H9 (cell line): Measurements from ENCODE around the gene RAB43. TPM values are rescaled to one million over a fixed set of nuclear protein-coding genes. Genes with fewer than 3 reads are reported as not detected.
"Not testable (repeated sequence)": the region's sequence is repeated elsewhere in the genome, so short reads cannot be mapped to it uniquely, and the experiment has no call there.

Source experiments
- DNase-seq: peaks from one replicate; pipeline ENCODE4 v3.0.0-alpha.2; 2017
- H2AFZ ChIP-seq: one replicate; pipeline ENCODE4 v1.6.1; 2013; ENCODE audit warnings: mild to moderate bottlenecking, low read length, control low read depth, moderate library complexity
- H2AK5ac ChIP-seq: 2 replicates; pipeline ENCODE4 v1.6.1; 2013; ENCODE audit warnings: low read length, control low read depth, mixed read lengths; ENCODE audit not compliant: insufficient read length
- H2BK120ac ChIP-seq: one replicate; pipeline ENCODE4 v1.6.1; 2013; ENCODE audit warnings: low read depth, mild to moderate bottlenecking, low read length, control low read depth, inconsistent platforms; ENCODE audit not compliant: poor library complexity, severe bottlenecking
- H2BK12ac ChIP-seq: 2 replicates; pipeline ENCODE4 v1.6.1; 2013; ENCODE audit warnings: low read length, control low read depth, mixed read lengths, low read depth; ENCODE audit not compliant: insufficient read length
- H2BK15ac ChIP-seq: 2 replicates; pipeline ENCODE4 v1.6.1; 2013; ENCODE audit warnings: low read depth, low read length, control low read depth
- H2BK20ac ChIP-seq: one replicate; pipeline ENCODE4 v1.6.1; 2013; ENCODE audit warnings: low read depth, mild to moderate bottlenecking, low read length, control low read depth, inconsistent platforms; ENCODE audit not compliant: poor library complexity, severe bottlenecking
- H2BK5ac ChIP-seq: 2 replicates; pipeline ENCODE4 v1.6.1; 2013; ENCODE audit warnings: low read length, control low read depth, mixed read lengths; ENCODE audit not compliant: insufficient read length
- H3K14ac ChIP-seq: 2 replicates; pipeline ENCODE4 v1.6.1; 2013; ENCODE audit warnings: low read length, control low read depth; ENCODE audit not compliant: insufficient read depth
- H3K18ac ChIP-seq: 2 replicates; pipeline ENCODE4 v1.6.1; 2013; ENCODE audit warnings: low read depth, mild to moderate bottlenecking, mixed read lengths, low read length, control low read depth; ENCODE audit not compliant: insufficient read length
- H3K23ac ChIP-seq: 2 replicates; pipeline ENCODE4 v1.6.1; 2013; ENCODE audit warnings: low read length, control low read depth, mixed read lengths, low read depth; ENCODE audit not compliant: insufficient read length
- H3K23me2 ChIP-seq: 2 replicates; pipeline ENCODE4 v1.6.1; 2013; ENCODE audit warnings: low read depth, mild to moderate bottlenecking, mixed read lengths, low read length, control low read depth; ENCODE audit not compliant: insufficient read length, poor library complexity, severe bottlenecking
- H3K27ac ChIP-seq: 2 replicates; pipeline ENCODE4 v1.5.1; 2013; ENCODE audit warnings: low read length, control low read depth, mixed read lengths, low read depth; ENCODE audit not compliant: insufficient read length
- H3K27me3 ChIP-seq: 2 replicates; pipeline ENCODE4 v1.6.1; 2013; ENCODE audit warnings: low read length, control low read depth, inconsistent platforms; ENCODE audit not compliant: insufficient read depth
- H3K4ac ChIP-seq: 2 replicates; pipeline ENCODE4 v1.6.1; 2013; ENCODE audit warnings: low read depth, mild to moderate bottlenecking, control low read depth, inconsistent platforms, low read length, moderate library complexity
- H3K4me1 ChIP-seq: 2 replicates; pipeline ENCODE4 v1.6.1; 2013; ENCODE audit warnings: low read length, control low read depth, inconsistent platforms; ENCODE audit not compliant: insufficient read depth
- H3K4me2 ChIP-seq: 2 replicates; pipeline ENCODE4 v1.6.1; 2013; ENCODE audit warnings: low read length, control low read depth, mixed read lengths; ENCODE audit not compliant: insufficient read length, insufficient read depth
- H3K56ac ChIP-seq: 2 replicates; pipeline ENCODE4 v1.6.1; 2013; ENCODE audit warnings: low read depth, mild to moderate bottlenecking, mixed read lengths, low read length, control low read depth; ENCODE audit not compliant: insufficient read length
- H3K79me1 ChIP-seq: 2 replicates; pipeline ENCODE4 v1.6.1; 2013; ENCODE audit warnings: low read depth, mild to moderate bottlenecking, moderate library complexity, low read length, control low read depth, inconsistent platforms; ENCODE audit not compliant: insufficient read depth, poor library complexity, severe bottlenecking
- H3K79me2 ChIP-seq: 2 replicates; pipeline ENCODE4 v1.6.1; 2013; ENCODE audit warnings: low read length, control low read depth, inconsistent platforms; ENCODE audit not compliant: insufficient read depth
- H3K9ac ChIP-seq: 2 replicates; pipeline ENCODE4 v1.6.1; 2013; ENCODE audit warnings: low read length, control low read depth, mixed read lengths; ENCODE audit not compliant: insufficient read length; ENCODE audit errors: extremely low read depth
- H3K9me3 ChIP-seq: one replicate; pipeline ENCODE4 v1.6.1; 2013; ENCODE audit warnings: low read depth, low read length, inconsistent platforms; ENCODE audit not compliant: control insufficient read depth
- H3T11ph ChIP-seq: one replicate; pipeline ENCODE4 v1.6.1; 2013; ENCODE audit warnings: mild to moderate bottlenecking, low read length, control low read depth, inconsistent platforms
- H4K20me1 ChIP-seq: one replicate; pipeline ENCODE4 v1.6.1; 2013; ENCODE audit not compliant: control insufficient read depth, insufficient read length, insufficient read depth
- H4K5ac ChIP-seq: 2 replicates; pipeline ENCODE4 v1.6.1; 2013; ENCODE audit warnings: low read depth, mild to moderate bottlenecking, mixed read lengths, low read length, control low read depth; ENCODE audit not compliant: insufficient read length
- H4K8ac ChIP-seq: replicated peaks from 2 replicates; pipeline ENCODE4 v1.6.1; 2013; ENCODE audit warnings: low read length, control low read depth, mixed read lengths, low read depth; ENCODE audit not compliant: insufficient read length
- H4K91ac ChIP-seq: 2 replicates; pipeline ENCODE4 v1.6.1; 2013; ENCODE audit warnings: low read depth, mild to moderate bottlenecking, moderate library complexity, mixed read lengths, low read length, control low read depth; ENCODE audit not compliant: insufficient read length
- H3K27ac Mint-ChIP-seq, 3 experiments: 2 replicates in 2 of 3; 3 replicates in 1 of 3; pipeline ENCODE4 v1.8.0; 2020 to 2021; ENCODE audit warnings: mixed read lengths in 3 of 3, mild to moderate bottlenecking in 1 of 3, moderate library complexity in 1 of 3
- H3K27me3 Mint-ChIP-seq: 2 replicates; pipeline ENCODE4 v1.8.0; 2021; ENCODE audit warnings: low read depth, mild to moderate bottlenecking, moderate library complexity, mixed read lengths
- H3K36me3 Mint-ChIP-seq, 3 experiments: 2 replicates in 2 of 3; 3 replicates in 1 of 3; pipeline ENCODE4 v1.8.0; 2020 to 2021; ENCODE audit warnings: low read depth in 3 of 3, mixed read lengths in 3 of 3; ENCODE audit not compliant: insufficient read depth in 1 of 3
- H3K4me1 Mint-ChIP-seq, 2 experiments: 2 replicates each; pipeline ENCODE4 v1.8.0; 2020; ENCODE audit warnings: mixed read lengths in 2 of 2
- H3K4me3 Mint-ChIP-seq, 2 experiments: 2 replicates in 1 of 2; 3 replicates in 1 of 2; pipeline ENCODE4 v1.8.0; 2020 to 2021; ENCODE audit warnings: mild to moderate bottlenecking in 2 of 2, mixed read lengths in 2 of 2, moderate library complexity in 1 of 2
- H3K9me3 Mint-ChIP-seq, 2 experiments: 2 replicates in 1 of 2; 3 replicates in 1 of 2; pipeline ENCODE4 v1.8.0; 2020; ENCODE audit warnings: mild to moderate bottlenecking in 2 of 2, mixed read lengths in 2 of 2, moderate library complexity in 1 of 2
- CTCF ChIP-seq: fragments of 200-600 bp; sonication (generic); conservative IDR thresholded peaks from 3 replicates; pipeline ENCODE4 v1.8.0; 2021; ENCODE audit warnings: antibody characterized with exemption, mild to moderate bottlenecking
- WGBS: extraction: QIAGEN DNeasy Blood & Tissue Kit; methylation state at CpG from one replicate; pipeline ENCODE4 v1.1.7; 2013; ENCODE audit warnings: missing lambda C conversion rate, low lambda C conversion rate, mixed read lengths; ENCODE audit not compliant: insufficient read length; ENCODE audit errors: extremely low coverage; 5-methylcytosine and 5-hydroxymethylcytosine counted together
- total RNA-seq: library from RNA; stranded (reverse); gene quantifications from 2 replicates; pipeline ENCODE4 v1.2.1, GENCODE V29; 2021

Gene RAB43
- total RNA-seq, 1 experiment from 2014 or later, result 13.6 TPM

- DNase-seq, result no peak
- Mint-ChIP-seq H3K4me3 (no peak overlapping the region), H3K36me3 (no peaks in the 10 kb centered on the region), H3K27ac (no peak overlapping the region), H3K27me3 (peaks cover 6% of the 10 kb centered on the region), H3K4me1 (no peaks in the 10 kb centered on the region), H3K9me3 (0 out of 5 replicates have a peak, but pooled peaks cover 0 to 2% of the 10 kb centered on the region in 2 experiments)
- Histone ChIP-seq H4K20me1 (no peaks in the 10 kb centered on the region), H4K8ac (no peak overlapping the region), H3K4me1 (no peaks in the 10 kb centered on the region), H2BK120ac (no peak overlapping the region), H2BK20ac (no peak overlapping the region), H3K4ac (no peak overlapping the region), H2BK15ac (no peak overlapping the region), H3K23ac (no peak overlapping the region), H2BK12ac (no peak overlapping the region), H3K56ac (no peak overlapping the region), H3K9me3 (no peaks in the 10 kb centered on the region), H3K9ac (no peak overlapping the region), H3K27ac (no peak overlapping the region), H2AK5ac (no peak overlapping the region), H3K27me3 (no peaks in the 10 kb centered on the region), H3K18ac (no peak overlapping the region), H4K5ac (no peak overlapping the region), H3K14ac (no peak overlapping the region), H3T11ph (no peak overlapping the region), H3K4me2 (no peak overlapping the region), H3K23me2 (no peaks in the 10 kb centered on the region), H2AFZ (no peak overlapping the region), H2BK5ac (no peak overlapping the region), H3K79me1 (no peaks in the 10 kb centered on the region), H4K91ac (no peak overlapping the region), H3K79me2 (no peaks in the 10 kb centered on the region)
- no CpG with 5 or more reads among the region's 44 CpGs for WGBS
- TF ChIP-seq CTCF, result no peak
Observed at GRCh38 chr3:129068291-129068886, 53.2 kb downstream of the RAB43 start.

- not testable (repeated sequence) for H2BK12ac ChIP-seq, H2BK15ac ChIP-seq, H3K9ac ChIP-seq, H3K4me3 Mint-ChIP-seq, H3K79me2 ChIP-seq, H3K23me2 ChIP-seq, H2BK120ac ChIP-seq, DNase-seq, H2AFZ ChIP-seq, H4K91ac ChIP-seq, H3K4me1 Mint-ChIP-seq, H3K27ac Mint-ChIP-seq, H3K4ac ChIP-seq, H3K36me3 Mint-ChIP-seq, H3K27ac ChIP-seq, H4K8ac ChIP-seq, H3K79me1 ChIP-seq, H3K9me3 ChIP-seq, H3K4me2 ChIP-seq, H3T11ph ChIP-seq, H4K20me1 ChIP-seq, H2AK5ac ChIP-seq, H2BK20ac ChIP-seq, H3K27me3 ChIP-seq, H3K56ac ChIP-seq, H3K14ac ChIP-seq, H4K5ac ChIP-seq, H3K27me3 Mint-ChIP-seq, H3K23ac ChIP-seq, H3K18ac ChIP-seq, H2BK5ac ChIP-seq, H3K9me3 Mint-ChIP-seq, H3K4me1 ChIP-seq
- WGBS, result no CpG with 5 or more reads among the region's 7 CpGs
Observed at GRCh38 chr3:129067719-129068118, 53.9 kb downstream of the RAB43 start.
